Activated T-cell treated with anti-CD3 and anti-CD28 coated beads for 48 hours (primary cell): ENCODE measurements around the gene SLC1A1.

Source experiments
- DNase-seq: peaks from one replicate; pipeline ENCODE4 v3.0.0-alpha.2; 2020; ENCODE audit warnings: low read depth

The SLC1A1 gene

DNA sequence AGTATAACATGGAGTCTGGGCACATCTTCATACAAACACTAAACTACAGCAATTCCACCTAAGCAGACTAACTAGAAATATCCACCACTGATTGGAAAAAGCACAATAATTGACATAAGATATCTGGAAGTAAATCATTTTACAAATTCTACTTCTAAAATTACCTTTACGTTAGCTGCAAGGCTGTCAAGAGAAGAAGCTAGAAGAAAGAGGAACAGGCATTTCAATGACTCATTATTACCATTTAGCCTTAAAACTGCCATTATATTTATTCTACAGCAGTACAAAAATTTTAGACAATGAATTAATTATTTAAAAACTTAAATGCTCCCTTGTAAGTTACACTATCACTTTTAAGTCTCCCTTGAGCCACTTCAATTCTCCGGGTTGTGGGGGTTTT lies 128.4 kb downstream of the SLC1A1 start:
- no peak for DNase-seq

DNA sequence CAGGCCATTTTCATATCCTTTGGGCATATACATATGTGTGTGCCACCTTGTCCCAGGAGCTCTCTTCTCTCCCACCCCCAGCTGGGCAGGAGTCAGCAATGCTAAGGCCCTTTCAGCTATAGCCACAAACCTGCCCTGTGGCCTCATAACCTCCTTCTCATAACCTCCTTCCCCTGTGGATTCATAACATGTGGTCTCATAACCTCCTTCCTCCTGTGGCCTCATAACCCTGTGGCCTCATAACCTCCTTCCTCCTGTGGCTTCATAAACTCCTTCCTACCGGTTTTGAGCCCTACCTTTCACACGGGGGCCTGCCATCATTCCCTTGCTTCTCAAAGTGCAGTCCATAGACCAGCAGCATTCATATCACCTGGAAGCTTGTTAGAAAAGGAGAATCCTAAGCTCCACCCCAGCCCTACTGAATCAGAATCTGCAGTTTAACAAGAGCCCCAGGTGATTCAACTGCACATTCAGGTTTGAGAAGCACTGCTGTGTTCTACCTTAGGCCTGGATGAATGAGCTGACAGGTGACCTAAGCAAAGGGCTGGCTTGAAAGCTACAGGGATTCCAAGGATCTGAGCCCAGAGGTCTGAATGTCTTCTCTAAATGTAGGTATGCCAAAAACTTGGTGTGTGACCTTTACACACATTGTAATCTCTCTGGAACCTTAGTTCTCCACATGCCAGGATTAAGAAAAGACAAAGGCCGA lies 129.9 kb downstream of the SLC1A1 start:
- no peak for DNase-seq

DNA sequence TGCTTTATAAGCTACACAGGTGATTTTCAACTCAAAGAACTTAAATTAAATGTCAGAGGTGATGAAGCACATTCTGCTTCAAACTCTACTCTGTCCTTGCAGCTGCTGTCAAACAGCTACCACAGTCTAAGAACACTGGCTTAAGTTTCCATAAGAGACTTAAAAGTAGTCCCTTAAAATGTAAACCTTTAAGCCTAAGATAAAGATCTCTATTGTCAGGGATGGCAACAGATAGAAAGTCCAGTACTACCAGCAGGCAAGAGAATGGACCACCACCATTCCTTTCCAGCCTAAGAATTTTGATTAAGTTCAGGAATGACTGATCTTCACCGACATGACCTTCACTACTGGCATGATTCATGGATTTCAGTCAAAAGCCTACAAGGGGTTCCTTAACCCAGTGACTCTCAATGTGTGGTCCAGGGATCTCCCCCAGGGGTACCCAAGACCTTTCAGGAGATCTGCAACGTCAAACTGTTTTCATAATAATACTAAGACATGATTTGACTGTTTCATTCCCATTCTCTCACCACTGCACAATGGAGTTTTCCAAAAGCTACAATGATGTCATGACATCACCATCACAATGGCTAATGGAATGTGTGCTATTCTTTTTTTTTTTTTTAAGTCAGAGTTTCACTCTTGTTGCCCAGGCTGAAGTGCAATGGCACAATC lies 130.8 kb downstream of the SLC1A1 start:
- no peak for DNase-seq

DNA sequence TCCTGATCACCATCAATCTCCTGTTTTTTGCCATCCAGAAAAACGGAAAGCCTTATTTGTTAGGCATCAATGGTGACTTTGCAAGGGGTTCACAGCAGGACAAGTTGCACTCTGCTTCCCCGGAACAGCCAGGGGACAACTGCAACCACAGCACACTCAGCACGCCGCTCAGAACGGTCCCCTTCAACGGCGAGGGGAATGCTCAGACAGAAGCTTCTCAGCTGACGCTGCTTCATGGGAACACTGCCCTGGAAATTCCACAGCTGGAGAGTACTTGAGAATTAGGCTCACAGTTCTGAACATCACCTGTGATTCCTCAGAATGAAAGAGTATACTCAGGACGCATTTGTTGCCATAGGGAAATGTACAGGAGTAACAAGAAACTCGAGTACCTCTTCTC lies 131.7 kb downstream of the SLC1A1 start:
- no peak for DNase-seq

DNA sequence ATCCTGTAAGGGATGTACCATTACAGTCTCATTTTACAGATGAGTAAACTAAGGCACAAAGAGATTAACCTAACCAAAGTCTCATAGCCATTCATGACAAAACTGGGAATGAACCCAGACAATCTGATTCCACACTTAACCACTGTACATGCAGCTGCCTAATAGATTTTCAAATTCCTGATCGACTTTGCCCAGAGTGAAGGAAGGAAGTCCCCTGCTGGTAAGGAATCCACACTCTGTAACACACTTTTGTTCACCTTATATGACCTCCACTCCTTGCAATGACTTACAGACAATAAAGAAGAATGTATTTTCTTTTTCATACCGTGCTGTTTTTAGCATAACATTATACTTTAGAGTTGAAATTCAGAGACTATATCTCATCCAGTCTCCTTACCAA lies 140.6 kb downstream of the SLC1A1 start:
- DNase-seq, result no peak
